HG02678 (cell line): ENCODE data around the gene C21orf58.

Experiments used
- ATAC-seq: cut with Tn5 transposase; IDR thresholded peaks from one replicate; pipeline ENCODE4 v1.9.1; 2021; ENCODE audit warnings: mild to moderate bottlenecking, moderate library complexity; ENCODE audit not compliant: unreplicated experiment

The C21orf58 gene

GRCh38 chr21:46354518-46354917 is 30.8 kb upstream of the C21orf58 start:
- ATAC-seq, result no peak

GRCh38 chr21:46354046-46354445 is 30.4 kb upstream of the C21orf58 start:
- no peak for ATAC-seq

GRCh38 chr21:46352913-46353312 is 29.2 kb upstream of the C21orf58 start:
- ATAC-seq, result no peak

- no peak for ATAC-seq
These were observed 28.5 kb upstream of the C21orf58 start for GRCh38 chr21:46352164-46352515.

GRCh38 chr21:46351476-46352163 is 27.9 kb upstream of the C21orf58 start:
- ATAC-seq, result no peak

- ATAC-seq, result no peak
These were observed 27.3 kb upstream of the C21orf58 start for GRCh38 chr21:46350981-46351380.

- no peak for ATAC-seq
These were observed 26.9 kb upstream of the C21orf58 start for GRCh38 chr21:46350571-46350970.

GRCh38 chr21:46349134-46349760 is 25.6 kb upstream of the C21orf58 start:
- no peak for ATAC-seq

GRCh38 chr21:46347791-46348381 is 24.2 kb upstream of the C21orf58 start:
- no peak for ATAC-seq

- no peak for ATAC-seq
These were observed 23.5 kb upstream of the C21orf58 start for GRCh38 chr21:46347203-46347550.

- no peak for ATAC-seq
These were observed 22.9 kb upstream of the C21orf58 start for GRCh38 chr21:46346296-46347202.

- no peak for ATAC-seq
These were observed 22.2 kb upstream of the C21orf58 start for GRCh38 chr21:46345861-46346260.

- no peak for ATAC-seq
These were observed 20.7 kb upstream of the C21orf58 start for GRCh38 chr21:46344219-46344915.

- ATAC-seq, result no peak
These were observed 17.3 kb upstream of the C21orf58 start for GRCh38 chr21:46340998-46341397.

GRCh38 chr21:46336603-46337002 is 12.9 kb upstream of the C21orf58 start:
- no peak for ATAC-seq

- ATAC-seq, result no peak
These were observed 10.9 kb upstream of the C21orf58 start for GRCh38 chr21:46334351-46335140.

- no peak for ATAC-seq
These were observed 6.1 kb upstream of the C21orf58 start for GRCh38 chr21:46329796-46330195.

- ATAC-seq, result no peak
These were observed 4.5 kb upstream of the C21orf58 start for GRCh38 chr21:46328151-46328550.

- no peak for ATAC-seq
These were observed 4.0 kb upstream of the C21orf58 start for GRCh38 chr21:46327711-46328110.

GRCh38 chr21:46326110-46326703 is 2.5 kb upstream of the C21orf58 start:
- no peak for ATAC-seq
